ENCODE results near the gene NRXN2. TPM values are rescaled to one million over a fixed set of nuclear protein-coding genes. Genes with fewer than 3 reads are reported as not detected.

Gene NRXN2
- total and polyA plus RNA-seq, 4 donors, result 2.6 to 35.9 (median 15.6) TPM

DNA sequence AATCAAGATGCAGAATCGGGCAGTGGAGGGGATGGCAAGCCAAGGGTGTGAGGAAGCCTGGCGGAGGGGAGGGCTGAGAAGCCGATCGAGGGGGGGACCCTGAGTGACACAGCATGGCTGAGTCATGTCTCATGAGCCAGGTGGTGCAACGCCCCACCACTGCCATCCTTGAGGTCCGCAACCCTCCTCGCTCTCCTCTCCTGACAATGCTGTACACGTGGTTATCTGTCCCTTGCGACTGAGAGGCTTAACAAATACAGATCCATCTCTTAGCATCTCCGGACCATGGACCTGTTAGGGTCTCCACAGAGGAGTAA, 117.8 kb downstream of the NRXN2 start:
- ATAC-seq (ENCODE audit: low FRiP score) (no peak), DNase-seq (no peak)
- Histone ChIP-seq H3K27ac (ENCODE audit: low read depth in 1 of 2, low read length in 2 of 2) (no peak overlapping the region), H3K9me3 (ENCODE audit: control insufficient read depth, low read length) (no peaks in the 10 kb centered on the region), H3K27me3 (ENCODE audit: control insufficient read depth in 1 of 2, insufficient read depth in 2 of 2, low read length in 1 of 2) (no peaks in the 10 kb centered on the region), H3K4me1 (ENCODE audit: control insufficient read depth in 1 of 2, insufficient read depth in 2 of 2, low read length in 2 of 2) (no peaks in the 10 kb centered on the region), H3K36me3 (ENCODE audit: control insufficient read depth in 1 of 2, insufficient read depth in 2 of 2, low read length in 1 of 2) (no peaks in the 10 kb centered on the region), H3K4me3 (ENCODE audit: low read length in 2 of 2) (no peak overlapping the region)
- 81 to 87% methylated on average over 10 of the region's 10 CpGs for WGBS, 2 donors
- intact Hi-C loops (cut with DNase I), result no loop called here

DNA sequence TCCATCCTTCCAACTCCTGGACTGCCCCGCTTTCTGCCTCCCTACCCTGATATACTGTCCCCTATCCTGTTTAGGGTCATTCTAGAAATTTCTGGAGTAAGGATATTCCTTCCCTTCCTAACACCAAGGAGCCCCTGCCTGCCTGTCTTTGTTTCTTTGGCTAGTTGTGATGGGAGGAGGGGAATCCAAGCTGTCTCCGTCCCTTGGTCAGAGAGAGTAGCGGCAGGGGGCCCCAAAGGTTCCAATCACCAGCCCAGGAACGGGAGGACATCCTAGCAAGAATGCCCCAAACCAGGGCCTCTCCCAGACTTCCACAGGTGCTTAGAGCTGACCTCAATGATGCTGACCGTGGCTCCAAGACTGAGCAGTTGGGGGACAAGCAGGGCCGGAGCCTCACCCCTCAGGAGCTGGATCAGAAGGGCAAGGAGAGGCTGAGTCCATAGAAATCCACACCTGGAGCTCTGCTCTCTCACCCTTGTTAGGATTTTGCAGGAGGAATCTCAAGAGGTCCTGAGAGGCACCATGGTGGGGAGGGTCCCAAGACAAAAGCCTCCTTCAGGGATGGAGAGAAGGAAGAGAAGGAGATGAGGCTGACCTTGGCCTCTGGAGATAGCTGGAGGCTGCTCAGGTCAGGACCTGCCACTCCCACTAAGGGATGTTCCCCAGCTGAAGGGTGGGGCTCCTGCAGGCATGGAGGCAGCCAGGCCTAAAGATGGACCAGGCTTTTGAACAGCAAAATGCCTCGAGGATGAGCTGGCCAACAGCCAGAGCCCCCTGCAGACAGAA, 118.3 kb downstream of the NRXN2 start:
- Histone ChIP-seq H3K4me3 (ENCODE audit: low read length in 2 of 2) (no peak overlapping the region), H3K4me1 (ENCODE audit: control insufficient read depth in 1 of 2, insufficient read depth in 2 of 2, low read length in 2 of 2) (no peaks in the 10 kb centered on the region), H3K9me3 (ENCODE audit: control insufficient read depth, low read length) (no peaks in the 10 kb centered on the region), H3K36me3 (ENCODE audit: control insufficient read depth in 1 of 2, insufficient read depth in 2 of 2, low read length in 1 of 2) (no peaks in the 10 kb centered on the region), H3K27me3 (ENCODE audit: control insufficient read depth in 1 of 2, insufficient read depth in 2 of 2, low read length in 1 of 2) (no peaks in the 10 kb centered on the region), H3K27ac (ENCODE audit: low read depth in 1 of 2, low read length in 2 of 2) (no peak overlapping the region)
- ATAC-seq (ENCODE audit: low FRiP score), result no peak
- intact Hi-C loops (cut with DNase I), result no loop called here
- WGBS, 2 donors, result 83 to 87% methylated on average over 7 of the region's 7 CpGs
- DNase-seq, result no peak

GRCh38 chr11:64603411-64604110, 119.4 kb downstream of the NRXN2 start:
- H3K4me1 ChIP-seq (ENCODE audit: control insufficient read depth in 1 of 2, insufficient read depth in 2 of 2, low read length in 2 of 2), result no peaks in the 10 kb centered on the region
- H3K4me3 ChIP-seq (ENCODE audit: low read length in 2 of 2), result no peak overlapping the region
- H3K9me3 ChIP-seq (ENCODE audit: control insufficient read depth, low read length), result no peaks in the 10 kb centered on the region
- no peak for ATAC-seq (ENCODE audit: low FRiP score)
- H3K36me3 ChIP-seq (ENCODE audit: control insufficient read depth in 1 of 2, insufficient read depth in 2 of 2, low read length in 1 of 2), result no peaks in the 10 kb centered on the region
- WGBS, 2 donors, result 85 to 88% methylated on average over 10 of the region's 10 CpGs
- DNase-seq, result no peak
- H3K27me3 ChIP-seq (ENCODE audit: control insufficient read depth in 1 of 2, insufficient read depth in 2 of 2, low read length in 1 of 2), result no peaks in the 10 kb centered on the region
- H3K27ac ChIP-seq (ENCODE audit: low read depth in 1 of 2, low read length in 2 of 2), result no peak overlapping the region
- intact Hi-C loops (cut with DNase I), result no loop called here

DNA sequence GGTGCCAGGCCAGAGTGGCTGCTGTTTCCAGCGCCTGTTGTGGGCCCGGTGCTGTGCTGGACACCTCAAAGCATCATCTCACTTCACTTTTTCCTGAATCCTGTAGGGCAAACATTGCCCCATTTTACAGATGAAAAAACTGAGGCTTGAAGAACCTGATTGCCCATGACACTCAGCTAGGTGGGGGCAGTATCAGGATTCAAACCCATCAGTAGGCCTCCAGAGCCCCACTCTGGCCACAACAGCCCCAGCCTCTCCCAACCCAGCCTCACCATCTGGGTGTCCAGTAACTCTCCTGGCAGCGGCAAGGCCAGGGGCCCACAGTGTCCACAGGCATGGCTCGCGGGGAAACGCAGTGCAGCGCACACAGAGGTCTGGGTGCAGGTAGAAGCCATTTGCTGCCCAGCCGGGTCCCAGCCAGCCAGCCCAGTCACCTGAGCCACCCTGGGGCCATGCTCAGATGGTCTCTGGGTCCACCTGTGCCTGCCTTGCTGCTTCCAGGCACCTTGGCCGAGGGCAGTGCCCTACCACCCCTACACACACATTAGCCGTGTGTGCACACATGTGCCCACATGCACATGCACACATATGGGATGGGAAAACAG, 120.4 kb downstream of the NRXN2 start:
- H3K9me3 ChIP-seq (ENCODE audit: control insufficient read depth, low read length), result no peaks in the 10 kb centered on the region
- WGBS, 2 donors, result 94 to 97% methylated on average over 10 of the region's 10 CpGs
- DNase-seq (no peak), ATAC-seq (ENCODE audit: low FRiP score) (no peak)
- H3K36me3 ChIP-seq (ENCODE audit: control insufficient read depth in 1 of 2, insufficient read depth in 2 of 2, low read length in 1 of 2), result no peaks in the 10 kb centered on the region
- H3K4me1 ChIP-seq (ENCODE audit: control insufficient read depth in 1 of 2, insufficient read depth in 2 of 2, low read length in 2 of 2), result no peaks in the 10 kb centered on the region
- H3K4me3 ChIP-seq (ENCODE audit: low read length in 2 of 2), result no peak overlapping the region
- intact Hi-C loops (cut with DNase I), result no loop called here
- H3K27me3 ChIP-seq (ENCODE audit: control insufficient read depth in 1 of 2, insufficient read depth in 2 of 2, low read length in 1 of 2), result no peaks in the 10 kb centered on the region
- H3K27ac ChIP-seq (ENCODE audit: low read depth in 1 of 2, low read length in 2 of 2), result no peak overlapping the region

GRCh38 chr11:64601605-64602465, 121.2 kb downstream of the NRXN2 start:
- Histone ChIP-seq H3K4me1 (ENCODE audit: control insufficient read depth in 1 of 2, insufficient read depth in 2 of 2, low read length in 2 of 2) (no peaks in the 10 kb centered on the region), H3K27ac (ENCODE audit: low read depth in 1 of 2, low read length in 2 of 2) (no peak overlapping the region), H3K27me3 (ENCODE audit: control insufficient read depth in 1 of 2, insufficient read depth in 2 of 2, low read length in 1 of 2) (no peaks in the 10 kb centered on the region), H3K4me3 (ENCODE audit: low read length in 2 of 2) (no peak overlapping the region), H3K36me3 (ENCODE audit: control insufficient read depth in 1 of 2, insufficient read depth in 2 of 2, low read length in 1 of 2) (no peaks in the 10 kb centered on the region), H3K9me3 (ENCODE audit: control insufficient read depth, low read length) (no peaks in the 10 kb centered on the region)
- DNase-seq (no peak), ATAC-seq (ENCODE audit: low FRiP score) (no peak)
- WGBS, 2 donors, result 88 to 89% methylated on average over 12 of the region's 12 CpGs
- intact Hi-C loops (cut with DNase I), result no loop called here

DNA sequence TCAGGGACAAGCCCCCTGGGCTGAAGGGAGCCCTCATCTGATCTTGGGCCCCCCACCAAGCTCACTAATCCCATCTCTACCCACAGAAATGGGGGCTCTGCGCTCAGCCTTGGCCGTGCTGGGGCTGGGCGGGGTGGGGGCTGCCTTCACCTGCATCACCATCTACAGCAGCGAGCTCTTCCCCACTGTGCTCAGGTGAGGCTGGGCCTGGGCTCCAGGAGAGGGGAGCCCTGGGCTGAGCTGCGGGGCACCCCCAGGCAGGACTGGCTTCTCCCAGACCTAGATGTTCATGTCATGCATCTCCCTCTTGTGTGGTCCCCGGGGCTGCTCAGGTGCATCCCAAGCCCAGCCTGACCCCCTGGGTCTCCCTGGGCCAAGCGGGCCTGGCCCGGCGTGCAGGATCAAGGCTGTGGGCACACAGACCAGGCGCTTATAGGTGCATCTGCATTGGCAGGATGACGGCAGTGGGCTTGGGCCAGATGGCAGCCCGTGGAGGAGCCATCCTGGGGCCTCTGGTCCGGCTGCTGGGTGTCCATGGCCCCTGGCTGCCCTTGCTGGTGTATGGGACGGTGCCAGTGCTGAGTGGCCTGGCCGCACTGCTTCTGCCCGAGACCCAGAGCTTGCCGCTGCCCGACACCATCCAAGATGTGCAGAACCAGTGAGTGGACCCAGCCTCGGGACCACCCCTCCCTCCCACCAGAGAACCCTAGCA, 122.6 kb downstream of the NRXN2 start:
- ATAC-seq (ENCODE audit: low FRiP score) (no peak), DNase-seq (peak in 1 of 2 donors; percentile 39)
- Histone ChIP-seq H3K27ac (ENCODE audit: low read depth in 1 of 2, low read length in 2 of 2) (no peak overlapping the region), H3K36me3 (ENCODE audit: control insufficient read depth in 1 of 2, insufficient read depth in 2 of 2, low read length in 1 of 2) (no peaks in the 10 kb centered on the region), H3K9me3 (ENCODE audit: control insufficient read depth, low read length) (no peaks in the 10 kb centered on the region), H3K27me3 (ENCODE audit: control insufficient read depth in 1 of 2, insufficient read depth in 2 of 2, low read length in 1 of 2) (no peaks in the 10 kb centered on the region), H3K4me3 (ENCODE audit: low read length in 2 of 2) (no peak overlapping the region), H3K4me1 (ENCODE audit: control insufficient read depth in 1 of 2, insufficient read depth in 2 of 2, low read length in 2 of 2) (no peaks in the 10 kb centered on the region)
- WGBS, 2 donors, result 90 to 96% methylated on average over 19 of the region's 19 CpGs
- intact Hi-C loops (cut with DNase I), result no loop called here

DNA sequence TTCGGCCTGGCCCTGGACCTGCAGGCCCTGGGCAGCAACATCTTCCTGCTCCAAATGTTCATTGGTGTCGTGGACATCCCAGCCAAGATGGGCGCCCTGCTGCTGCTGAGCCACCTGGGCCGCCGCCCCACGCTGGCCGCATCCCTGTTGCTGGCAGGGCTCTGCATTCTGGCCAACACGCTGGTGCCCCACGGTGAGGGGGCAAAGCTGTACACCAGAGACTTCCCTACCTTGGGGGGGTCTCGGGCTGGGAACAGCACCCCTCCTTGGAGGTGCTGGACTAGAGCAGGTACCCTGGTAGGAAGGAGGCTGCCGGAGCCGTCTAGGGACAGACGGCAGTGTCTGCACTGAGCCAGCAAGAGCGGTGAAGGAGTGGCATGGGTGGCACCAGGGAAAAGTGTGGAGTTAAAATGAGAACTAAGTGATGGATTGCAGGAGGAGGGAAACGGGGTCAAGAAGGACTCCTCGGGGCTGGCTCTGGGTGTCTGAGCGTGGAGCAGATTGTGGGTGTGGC, 123.2 kb downstream of the NRXN2 start:
- H3K27ac ChIP-seq (ENCODE audit: low read depth in 1 of 2, low read length in 2 of 2), result no peak overlapping the region
- peak; percentile 35 to 66 for DNase-seq
- intact Hi-C loops (cut with DNase I), result no loop called here
- no peaks in the 10 kb centered on the region for H3K4me1 ChIP-seq (ENCODE audit: control insufficient read depth in 1 of 2, insufficient read depth in 2 of 2, low read length in 2 of 2)
- ATAC-seq (ENCODE audit: low FRiP score), result no peak
- H3K36me3 ChIP-seq (ENCODE audit: control insufficient read depth in 1 of 2, insufficient read depth in 2 of 2, low read length in 1 of 2), result no peaks in the 10 kb centered on the region
- no peak overlapping the region for H3K4me3 ChIP-seq (ENCODE audit: low read length in 2 of 2)
- 91 to 94% methylated on average over 17 of the region's 17 CpGs for WGBS, 2 donors
- no peaks in the 10 kb centered on the region for H3K9me3 ChIP-seq (ENCODE audit: control insufficient read depth, low read length)
- H3K27me3 ChIP-seq (ENCODE audit: control insufficient read depth in 1 of 2, insufficient read depth in 2 of 2, low read length in 1 of 2), result no peaks in the 10 kb centered on the region
